Subcutaneous abdominal adipose tissue (tissue), 5 donors: ENCODE measurements around the gene CES5A.
"Not testable (repeated sequence)": the region's sequence is repeated elsewhere in the genome, so short reads cannot be mapped to it uniquely, and the experiment has no call there.

ENCODE experiments used
- H3K27ac ChIP-seq: one replicate; pipeline ENCODE4 v1.7.0; 2013; ENCODE audit warnings: low read depth, mild to moderate bottlenecking, inconsistent platforms, low read length, moderate library complexity
- H3K27me3 ChIP-seq, 5 donors: one replicate each; pipeline ENCODE4 v1.7.0; 2013; ENCODE audit warnings: low read length in 5 of 5, inconsistent platforms in 1 of 5; ENCODE audit not compliant: control insufficient read depth in 5 of 5, insufficient read depth in 4 of 5
- H3K36me3 ChIP-seq, 5 donors: one replicate each; pipeline ENCODE4 v1.7.0; 2013; ENCODE audit warnings: low read length in 5 of 5; ENCODE audit not compliant: control insufficient read depth in 5 of 5, insufficient read depth in 5 of 5
- H3K4me1 ChIP-seq, 5 donors: one replicate each; pipeline ENCODE4 v1.7.0; 2013; ENCODE audit warnings: low read length in 5 of 5, mild to moderate bottlenecking in 3 of 5, moderate library complexity in 1 of 5; ENCODE audit not compliant: control insufficient read depth in 5 of 5, insufficient read depth in 5 of 5
- H3K4me3 ChIP-seq, 5 donors: one replicate each; pipeline ENCODE4 v1.7.0; 2013; ENCODE audit warnings: low read length in 5 of 5, low read depth in 1 of 5
- H3K9ac ChIP-seq, 5 donors: one replicate each; pipeline ENCODE4 v1.7.0; 2013; ENCODE audit warnings: low read length in 5 of 5, mild to moderate bottlenecking in 4 of 5, moderate library complexity in 3 of 5
- H3K9me3 ChIP-seq, 5 donors: one replicate each; pipeline ENCODE4 v1.7.0; 2013; ENCODE audit warnings: low read length in 5 of 5; ENCODE audit not compliant: control insufficient read depth in 5 of 5
- donor health status: healthy.
- donor health status: healthy.
- donor health status: healthy.
- donor health status: healthy.
- donor health status: healthy.

Gene CES5A

DNA sequence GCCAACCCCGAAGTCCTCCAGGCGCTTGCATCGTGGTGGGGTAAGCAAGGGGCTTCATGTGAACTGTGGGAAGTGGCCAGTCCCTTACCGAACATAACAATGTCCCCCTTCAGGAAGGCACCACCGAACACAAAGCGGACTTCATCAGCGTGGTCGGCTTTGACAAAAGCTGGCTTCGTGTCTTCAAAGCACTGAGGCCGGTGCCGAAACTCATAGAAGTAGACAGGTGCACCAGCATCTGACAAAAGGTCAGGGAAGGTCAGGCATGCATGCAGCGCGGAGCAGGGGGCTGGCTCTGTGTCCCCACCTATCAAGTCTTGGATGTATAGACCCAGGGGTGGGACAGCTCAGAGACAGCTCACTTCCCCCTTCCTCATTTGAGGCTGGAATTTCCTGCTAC, 25.6 kb downstream of the CES5A start:
- no peak overlapping the region for H3K27ac ChIP-seq
- H3K36me3 ChIP-seq, result no peaks in the 10 kb centered on the region
- peaks cover 5 to 17% (median 13%) of the 10 kb centered on the region in 5 donors for H3K27me3 ChIP-seq

DNA sequence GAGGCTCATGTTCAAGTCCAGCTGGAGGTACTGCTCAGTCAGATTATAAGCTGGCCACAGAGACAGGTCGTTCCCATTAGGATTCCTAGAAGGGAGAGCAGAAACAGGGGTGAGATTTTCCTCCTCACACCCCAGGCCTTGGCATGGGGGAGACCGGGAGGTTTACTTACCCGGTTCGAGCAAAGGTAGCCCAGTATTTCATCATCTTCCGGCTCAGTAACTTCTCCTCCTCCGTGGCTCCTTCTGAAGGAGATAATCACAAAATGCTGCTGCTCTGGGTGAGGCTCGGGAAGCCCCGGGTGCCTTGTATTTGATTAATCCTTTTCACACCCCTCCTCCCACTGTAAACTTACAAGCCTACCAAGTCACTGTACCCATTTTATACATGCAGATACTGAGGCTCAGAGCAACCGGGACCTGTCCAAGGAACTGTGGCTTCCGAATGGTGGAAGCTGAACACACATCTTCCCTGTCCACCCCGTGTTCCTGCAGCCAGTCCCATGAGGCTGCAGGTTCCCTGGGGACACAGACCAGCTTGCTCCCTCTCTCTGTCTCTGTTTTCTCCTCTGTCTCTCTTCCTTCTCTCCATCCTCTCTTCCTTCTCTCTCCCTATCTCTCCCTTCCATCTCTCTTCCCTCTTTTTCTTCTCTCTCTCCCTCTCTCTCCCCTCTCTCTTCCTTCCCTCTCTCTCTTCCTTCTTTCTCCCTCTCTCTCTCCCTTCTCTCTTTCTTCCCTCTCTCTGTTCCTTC, 28.4 kb downstream of the CES5A start:
- H3K4me1 ChIP-seq, result no peaks in the 10 kb centered on the region
- H3K9ac ChIP-seq, result no peak overlapping the region
- no peaks in the 10 kb centered on the region for H3K36me3 ChIP-seq
- peaks cover 3 to 15% (median 13%) of the 10 kb centered on the region in 5 donors for H3K27me3 ChIP-seq
- no peak overlapping the region for H3K4me3 ChIP-seq
- H3K9me3 ChIP-seq, result no peaks in the 10 kb centered on the region
- H3K27ac ChIP-seq, result no peak overlapping the region

More for the DNA sequence above, 25.6 kb downstream of the CES5A start:
- no peak overlapping the region for H3K9ac ChIP-seq
- no peaks in the 10 kb centered on the region for H3K4me1 ChIP-seq
- H3K9me3 ChIP-seq, result no peaks in the 10 kb centered on the region
- H3K4me3 ChIP-seq, result no peak overlapping the region

DNA sequence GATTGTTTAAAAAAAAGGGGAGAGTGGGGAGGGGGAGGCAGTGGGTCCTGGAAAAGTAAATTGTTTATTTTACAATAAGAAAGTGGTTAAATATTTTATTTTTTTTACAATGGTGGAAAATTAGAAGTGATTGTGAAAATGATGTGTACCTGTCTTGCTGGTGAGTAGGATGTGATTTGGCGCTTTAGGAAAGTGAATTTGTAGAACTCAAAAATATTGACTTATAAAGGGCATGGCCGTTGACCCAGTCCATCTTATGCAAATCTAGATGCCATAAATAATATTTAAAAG, 32.1 kb downstream of the CES5A start:
- Histone ChIP-seq H3K4me1 (peaks cover 0 to 7% (median 6%) of the 10 kb centered on the region in 5 donors), H3K9me3 (no peaks in the 10 kb centered on the region), H3K9ac (no peak overlapping the region), H3K36me3 (no peaks in the 10 kb centered on the region), H3K27me3 (peaks cover 3 to 9% (median 5%) of the 10 kb centered on the region in 5 donors), H3K4me3 (no peak overlapping the region), H3K27ac (no peak overlapping the region)

DNA sequence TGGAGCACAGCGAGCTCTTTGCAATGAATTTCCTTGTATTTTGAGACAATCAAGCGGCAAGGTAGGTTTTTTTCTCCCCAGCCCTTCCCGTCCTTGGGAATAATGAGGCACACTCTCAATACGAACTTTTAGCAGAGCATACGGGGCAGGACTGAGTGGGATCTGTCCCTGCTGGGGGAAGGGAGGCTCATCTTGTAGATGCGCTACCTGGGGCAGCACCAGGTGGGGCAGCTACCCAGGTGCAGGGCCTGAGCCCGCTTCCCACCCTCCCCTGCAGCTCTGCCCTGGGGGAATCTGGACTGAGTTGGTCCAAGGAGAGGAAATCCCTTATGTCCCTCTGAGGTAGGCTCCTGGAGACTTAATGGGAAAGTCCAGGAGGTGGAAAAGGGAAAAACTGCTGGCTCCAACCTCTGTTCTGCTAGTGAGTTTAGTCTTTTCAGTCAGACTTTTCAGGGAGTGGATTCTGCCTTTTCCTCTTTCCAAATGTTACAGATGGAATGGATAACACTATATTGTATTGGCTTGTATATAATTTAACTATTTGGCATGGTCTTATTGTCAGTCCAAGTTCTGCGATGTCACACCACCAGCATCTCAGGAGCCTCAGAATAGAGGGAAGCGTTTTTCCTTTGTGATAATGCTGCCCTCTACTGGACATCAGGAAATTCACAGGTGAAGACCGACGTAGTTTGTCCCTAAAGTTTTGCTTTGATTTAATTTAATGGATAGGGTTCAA, 32.6 kb downstream of the CES5A start:
- Histone ChIP-seq H3K27ac (no peak overlapping the region), H3K4me1 (peaks cover 0 to 7% (median 6%) of the 10 kb centered on the region in 5 donors), H3K4me3 (no peak overlapping the region), H3K9me3 (no peaks in the 10 kb centered on the region), H3K27me3 (peaks cover 3 to 9% (median 5%) of the 10 kb centered on the region in 5 donors), H3K9ac (no peak overlapping the region), H3K36me3 (no peaks in the 10 kb centered on the region)

DNA sequence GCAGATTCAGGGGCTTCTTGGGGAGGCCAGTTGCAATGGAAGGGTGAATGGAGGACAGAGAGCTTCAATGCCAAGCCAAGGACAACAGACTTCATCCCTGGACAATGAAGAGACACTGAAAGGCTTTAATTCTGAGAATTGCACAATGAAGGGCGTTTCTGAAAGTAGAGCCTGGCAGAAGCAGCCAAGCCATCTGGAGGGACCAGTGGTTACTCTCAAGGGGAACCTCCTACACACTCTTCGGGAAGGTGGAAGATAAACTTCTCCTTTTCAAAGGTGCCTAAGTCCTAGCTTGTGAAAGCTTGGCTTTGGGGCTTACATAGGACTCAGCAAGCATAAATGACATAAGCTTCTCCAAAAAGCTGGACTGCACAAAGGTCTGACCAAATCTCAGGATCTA, 36.1 kb downstream of the CES5A start:
- H3K27ac ChIP-seq, result no peak overlapping the region
- H3K27me3 ChIP-seq, result peaks cover 0 to 1% (median 0%) of the 10 kb centered on the region in 5 donors
- H3K4me3 ChIP-seq, result no peak overlapping the region
- no peaks in the 10 kb centered on the region for H3K9me3 ChIP-seq
- no peaks in the 10 kb centered on the region for H3K36me3 ChIP-seq
- no peak overlapping the region for H3K9ac ChIP-seq
- H3K4me1 ChIP-seq, result peaks cover 5 to 23% (median 22%) of the 10 kb centered on the region in 5 donors

DNA sequence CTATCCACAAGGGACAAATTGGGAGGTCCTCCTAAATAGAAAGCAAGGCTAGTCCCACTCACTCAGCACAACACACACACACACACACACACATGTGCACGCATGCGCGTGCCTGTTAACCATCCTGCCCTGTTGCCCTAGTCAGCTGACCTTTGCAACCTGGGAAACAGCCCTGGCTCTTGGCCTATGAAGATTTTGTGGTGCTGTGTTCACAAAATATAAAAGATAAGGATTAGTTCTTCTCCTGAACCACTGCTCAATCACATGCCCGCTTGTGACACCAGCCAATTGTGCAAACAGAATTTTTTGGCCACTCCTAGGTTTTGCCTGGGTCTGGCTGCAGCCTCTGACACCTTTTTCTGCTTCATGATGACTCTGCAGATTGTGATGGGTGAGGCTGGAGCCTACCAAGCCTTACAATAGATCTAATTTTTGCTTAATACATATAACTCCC, 39.0 kb downstream of the CES5A start:
- Histone ChIP-seq H3K36me3 (no peaks in the 10 kb centered on the region), H3K27ac (peak overlapping the region; percentile 75), H3K9me3 (no peaks in the 10 kb centered on the region), H3K27me3 (no peaks in the 10 kb centered on the region), H3K9ac (no peak overlapping the region), H3K4me1 (peaks cover 5 to 40% (median 32%) of the 10 kb centered on the region in 5 donors), H3K4me3 (peak overlapping the region in 1 of 5 donors; percentile 22)

DNA sequence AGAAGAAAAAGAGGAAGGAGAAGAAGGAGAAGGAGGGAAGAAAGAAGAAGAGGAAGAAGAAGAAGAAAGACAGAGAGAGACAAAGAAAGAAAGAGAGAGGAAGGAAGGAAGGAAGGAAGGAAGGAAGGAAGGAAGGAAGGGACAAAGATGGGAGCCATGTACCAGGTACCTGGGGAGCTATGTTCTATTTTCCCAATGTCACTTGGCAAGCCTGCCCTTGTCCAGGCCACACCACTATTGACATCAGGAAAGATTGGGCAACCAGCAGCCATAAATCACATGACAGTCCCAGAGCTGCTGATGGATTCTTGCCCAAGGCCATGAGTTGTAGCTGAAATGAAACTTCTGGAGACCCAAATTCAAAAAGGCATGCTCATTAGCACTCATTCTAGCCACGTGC, 39.6 kb downstream of the CES5A start:
- H3K4me1 ChIP-seq, result peaks cover 5 to 46% (median 36%) of the 10 kb centered on the region in 5 donors
- H3K36me3 ChIP-seq, result no peaks in the 10 kb centered on the region
- peak overlapping the region in 1 of 5 donors; percentile 22 for H3K4me3 ChIP-seq
- H3K9me3 ChIP-seq, result no peaks in the 10 kb centered on the region
- no peak overlapping the region for H3K9ac ChIP-seq
- H3K27ac ChIP-seq, result peak overlapping the region; percentile 75
- no peaks in the 10 kb centered on the region for H3K27me3 ChIP-seq

DNA sequence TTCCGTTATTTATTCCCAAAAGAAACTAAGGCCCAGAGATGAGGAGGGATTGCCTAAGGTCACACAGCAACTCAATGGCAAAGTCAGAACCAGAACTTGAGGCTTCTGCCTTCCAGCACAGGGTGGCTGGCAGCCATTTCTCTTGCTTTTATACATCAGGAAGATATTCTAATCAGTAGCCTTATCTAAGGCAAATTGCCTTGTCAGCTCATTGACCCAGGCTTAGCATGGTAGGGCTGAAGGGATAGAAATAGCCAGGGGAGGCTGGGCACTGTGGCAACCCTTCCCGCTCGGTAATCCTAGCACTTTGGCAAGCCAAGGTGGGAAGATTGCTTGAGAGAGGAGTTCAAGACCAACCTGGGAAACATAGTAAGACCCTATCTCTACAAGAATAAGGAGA, 40.0 kb downstream of the CES5A start:
- not testable (repeated sequence) for H3K9ac ChIP-seq, H3K36me3 ChIP-seq, H3K27me3 ChIP-seq, H3K27ac ChIP-seq, H3K9me3 ChIP-seq, H3K4me3 ChIP-seq
- peaks cover 5 to 49% (median 36%) of the 10 kb centered on the region in 5 donors for H3K4me1 ChIP-seq

DNA sequence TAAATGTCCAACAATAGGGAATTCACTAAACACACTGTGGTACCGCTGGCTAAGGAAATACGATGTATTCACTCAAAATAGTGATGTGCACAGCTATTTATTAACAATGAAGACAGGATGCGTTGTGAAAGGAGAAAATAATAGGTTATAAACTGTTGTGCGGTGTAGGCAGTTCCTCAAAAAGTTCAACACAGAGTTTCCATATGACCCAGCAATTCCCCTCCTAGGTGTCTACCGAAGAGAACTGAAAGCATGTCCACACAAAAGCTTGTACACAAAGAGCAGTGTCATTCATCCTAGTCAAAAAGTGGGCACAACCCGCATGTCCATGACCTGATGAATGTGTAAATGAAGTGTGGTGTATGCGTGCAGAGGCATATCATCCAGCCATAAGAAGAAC, 41.1 kb downstream of the CES5A start:
- H3K36me3 ChIP-seq, result no peaks in the 10 kb centered on the region
- no peak overlapping the region for H3K9ac ChIP-seq
- H3K27me3 ChIP-seq, result no peaks in the 10 kb centered on the region
- no peak overlapping the region for H3K27ac ChIP-seq
- H3K4me1 ChIP-seq, result peaks cover 5 to 46% (median 32%) of the 10 kb centered on the region in 5 donors
- no peak overlapping the region for H3K4me3 ChIP-seq
- no peaks in the 10 kb centered on the region for H3K9me3 ChIP-seq
